Measurements from ENCODE around the gene RAD50. TPM values are rescaled to one million over a fixed set of nuclear protein-coding genes. Genes with fewer than 3 reads are reported as not detected.
A peak's percentile ranks its signal among the peaks of the same experiment; 100 is the strongest.

RAD50 gene
- total RNA-seq, 1 donor from 2014 or later = 50.2 TPM

- TF ChIP-seq CTCF (IDR thresholded peaks at IDR 0.05; ENCODE audit: unreplicated experiment) = no peak
- no peak for DNase-seq (ENCODE audit: low spot score, unreplicated experiment)
- Mint-ChIP-seq H3K4me3 (ENCODE audit: low read depth) (no peak overlapping the region), H3K27ac (no peak overlapping the region), H3K9me3 (ENCODE audit: low read depth) (no peaks in the 10 kb centered on the region), H3K36me3 (ENCODE audit: insufficient read depth) (no peaks in the 10 kb centered on the region), H3K4me1 (ENCODE audit: low read depth) (no peaks in the 10 kb centered on the region), H3K27me3 (no peaks in the 10 kb centered on the region)
Measured at GRCh38 chr5:132684922-132685720, 128.3 kb downstream of the RAD50 start.

GRCh38 chr5:132686193-132686592 lies 129.4 kb downstream of the RAD50 start:
- Mint-ChIP-seq H3K27me3 (no peaks in the 10 kb centered on the region), H3K4me3 (ENCODE audit: low read depth) (no peak overlapping the region), H3K27ac (no peak overlapping the region), H3K4me1 (ENCODE audit: low read depth) (no peaks in the 10 kb centered on the region), H3K36me3 (ENCODE audit: insufficient read depth) (no peaks in the 10 kb centered on the region), H3K9me3 (ENCODE audit: low read depth) (no peaks in the 10 kb centered on the region)
- TF ChIP-seq CTCF (IDR thresholded peaks at IDR 0.05; ENCODE audit: unreplicated experiment) = no peak
- DNase-seq (ENCODE audit: low spot score, unreplicated experiment) = no peak

- Mint-ChIP-seq H3K4me3 (ENCODE audit: low read depth) (no peak overlapping the region), H3K36me3 (ENCODE audit: insufficient read depth) (peaks cover 3% of the 10 kb centered on the region), H3K4me1 (ENCODE audit: low read depth) (no peaks in the 10 kb centered on the region), H3K27ac (peak overlapping the region; percentile 39), H3K27me3 (no peaks in the 10 kb centered on the region), H3K9me3 (ENCODE audit: low read depth) (peaks cover 3% of the 10 kb centered on the region)
- no peak for DNase-seq (ENCODE audit: low spot score, unreplicated experiment)
- no peak for TF ChIP-seq CTCF (IDR thresholded peaks at IDR 0.05; ENCODE audit: unreplicated experiment)
Measured at GRCh38 chr5:132687995-132688394, 131.2 kb downstream of the RAD50 start.

DNA sequence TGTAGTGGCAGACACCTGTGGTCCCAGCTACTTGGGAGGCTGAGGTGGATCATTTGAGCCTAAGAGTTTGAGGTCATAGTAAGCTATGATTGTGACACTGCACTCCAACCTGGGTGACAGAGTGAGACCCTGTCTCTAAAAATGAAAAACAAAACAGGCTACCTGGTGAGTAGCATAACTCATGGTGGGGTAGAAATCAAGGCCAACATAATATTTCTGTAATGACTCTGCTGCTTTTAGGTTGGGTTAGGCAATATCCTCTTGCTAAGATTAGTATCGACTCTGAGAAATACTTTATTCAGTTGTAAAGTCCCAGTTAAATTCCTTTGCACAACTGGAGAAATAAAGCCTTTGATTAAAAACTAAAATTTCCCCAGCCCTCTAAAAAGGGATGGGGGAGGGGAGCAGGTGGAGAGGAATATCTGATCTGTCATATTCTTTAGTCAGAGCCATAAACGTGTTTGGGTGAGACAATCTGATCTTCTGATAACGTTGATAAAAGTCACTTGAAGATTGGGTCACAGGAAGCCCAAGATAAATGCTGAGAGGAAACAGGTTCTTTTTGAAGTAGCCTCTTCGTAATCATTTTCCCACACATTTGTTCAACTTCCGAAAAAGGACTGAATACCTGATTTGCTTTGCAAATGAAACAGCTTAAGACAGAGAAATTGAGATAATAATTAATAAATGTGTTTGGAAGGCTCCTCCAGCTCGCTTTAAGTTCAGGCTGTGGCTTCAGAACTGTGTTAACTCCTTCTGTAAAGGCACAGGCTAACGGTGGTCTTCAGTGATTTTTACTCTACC lies 132.0 kb downstream of the RAD50 start:
- DNase-seq (ENCODE audit: low spot score, unreplicated experiment) = no peak
- peaks cover 3% of the 10 kb centered on the region for H3K9me3 Mint-ChIP-seq (ENCODE audit: low read depth)
- H3K4me3 Mint-ChIP-seq (ENCODE audit: low read depth) = no peak overlapping the region
- H3K27ac Mint-ChIP-seq = no peak overlapping the region
- H3K27me3 Mint-ChIP-seq = no peaks in the 10 kb centered on the region
- peaks cover 3% of the 10 kb centered on the region for H3K36me3 Mint-ChIP-seq (ENCODE audit: insufficient read depth)
- H3K4me1 Mint-ChIP-seq (ENCODE audit: low read depth) = no peaks in the 10 kb centered on the region
- TF ChIP-seq CTCF (IDR thresholded peaks at IDR 0.05; ENCODE audit: unreplicated experiment) = no peak

DNA sequence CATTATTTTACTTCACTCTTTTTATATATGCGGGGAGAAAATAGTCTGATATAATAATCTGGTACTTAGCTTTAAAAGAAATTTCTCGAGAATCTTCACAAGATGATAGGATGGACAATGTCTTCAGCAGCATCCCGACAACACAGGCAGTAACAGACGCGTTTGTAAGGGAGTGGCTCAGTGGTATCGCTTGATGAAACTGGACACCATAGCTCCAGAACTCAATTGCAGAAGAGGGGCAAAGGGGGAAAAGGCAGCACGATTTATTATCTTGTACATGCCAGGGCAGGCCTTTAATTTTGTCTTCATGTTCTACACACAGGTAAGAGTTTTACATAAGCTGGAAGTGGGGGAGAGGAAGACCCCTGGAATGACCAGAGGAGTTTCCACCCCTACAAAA lies 132.7 kb downstream of the RAD50 start:
- TF ChIP-seq CTCF (IDR thresholded peaks at IDR 0.05; ENCODE audit: unreplicated experiment) = no peak
- peaks cover 3% of the 10 kb centered on the region for H3K9me3 Mint-ChIP-seq (ENCODE audit: low read depth)
- no peak overlapping the region for H3K27ac Mint-ChIP-seq
- H3K36me3 Mint-ChIP-seq (ENCODE audit: insufficient read depth) = peaks cover 4% of the 10 kb centered on the region
- H3K4me3 Mint-ChIP-seq (ENCODE audit: low read depth) = no peak overlapping the region
- no peak for DNase-seq (ENCODE audit: low spot score, unreplicated experiment)
- H3K4me1 Mint-ChIP-seq (ENCODE audit: low read depth) = no peaks in the 10 kb centered on the region
- no peaks in the 10 kb centered on the region for H3K27me3 Mint-ChIP-seq

Data from progenitor cell of endocrine pancreas (in vitro differentiated cells).